HepG2 (cell line): Measurements from ENCODE around the gene PLAGL2. TPM values are rescaled to one million over a fixed set of nuclear protein-coding genes. Genes with fewer than 3 reads are reported as not detected.

Source experiments
- BCL6 ChIP-seq: IDR thresholded peaks from 2 replicates; pipeline ENCODE4 v1.6.1; 2016; ENCODE audit warnings: missing genetic modification reagents, missing compliant biosample characterization
- BRD4 ChIP-seq: sonication (generic); formaldehyde crosslinking; IDR thresholded peaks from 2 replicates; pipeline ENCODE4 v1.4.0; 2020; ENCODE audit warnings: missing genetic modification reagents
- DR1 ChIP-seq: sonication (generic); formaldehyde crosslinking; IDR thresholded peaks from 2 replicates; pipeline ENCODE4 v1.8.0; 2021; ENCODE audit warnings: mild to moderate bottlenecking, missing genetic modification reagents, inconsistent platforms
- IRF9 ChIP-seq: sonication (generic); formaldehyde crosslinking; IDR thresholded peaks from 2 replicates; pipeline ENCODE4 v1.8.0; 2022; ENCODE audit warnings: missing genetic modification reagents, mild to moderate bottlenecking, borderline replicate concordance
- MTF2 ChIP-seq: sonication (generic); formaldehyde crosslinking; IDR thresholded peaks from 2 replicates; pipeline ENCODE4 v1.5.0; 2020; ENCODE audit warnings: missing genetic modification reagents, borderline replicate concordance
- PAXIP1 ChIP-seq: sonication (generic); formaldehyde crosslinking; conservative IDR thresholded peaks from 2 replicates; pipeline ENCODE4 v1.4.0; 2020; ENCODE audit warnings: mild to moderate bottlenecking, missing genetic modification reagents, moderate library complexity
- PBX3 ChIP-seq: sonication (generic); formaldehyde crosslinking; IDR thresholded peaks from 2 replicates; pipeline ENCODE4 v1.8.1; 2023; ENCODE audit warnings: missing genetic modification reagents, inconsistent platforms, borderline replicate concordance
- RFX5 ChIP-seq: IDR thresholded peaks from 2 replicates; pipeline ENCODE4 v1.6.1; 2011; ENCODE audit warnings: low read depth, low read length, improper control_type of control experiment
- SALL1 ChIP-seq: sonication (generic); formaldehyde crosslinking; IDR thresholded peaks from 2 replicates; pipeline ENCODE4 v1.8.0; 2022; ENCODE audit warnings: mild to moderate bottlenecking, missing genetic modification reagents
- SOX5 ChIP-seq: IDR thresholded peaks from 2 replicates; pipeline ENCODE4 v1.6.1; 2016; ENCODE audit warnings: borderline replicate concordance
- TOE1 ChIP-seq: sonication (generic); formaldehyde crosslinking; IDR thresholded peaks from 2 replicates; pipeline ENCODE4 v1.4.0; 2020; ENCODE audit warnings: mild to moderate bottlenecking, missing genetic modification reagents
- TRIM22 ChIP-seq: fragments of 450-650 bp; IDR thresholded peaks from 2 replicates; pipeline ENCODE4 v1.6.1; 2017
- YEATS2 ChIP-seq: sonication (generic); formaldehyde crosslinking; IDR thresholded peaks from 2 replicates; pipeline ENCODE4 v1.4.0; 2020; ENCODE audit warnings: missing genetic modification reagents, borderline replicate concordance
- ZFX ChIP-seq: sonication (generic); formaldehyde crosslinking; IDR thresholded peaks from 2 replicates; pipeline ENCODE4 v1.4.0; 2020; ENCODE audit warnings: mild to moderate bottlenecking, low read depth, missing genetic modification reagents, moderate library complexity
- ZIK1 ChIP-seq: sonication (generic); formaldehyde crosslinking; IDR thresholded peaks from 2 replicates; pipeline ENCODE4 v1.5.0; 2020; ENCODE audit warnings: mild to moderate bottlenecking, low read depth, missing genetic modification reagents, borderline replicate concordance
- ZNF10 ChIP-seq: sonication (generic); formaldehyde crosslinking; IDR thresholded peaks from 2 replicates; pipeline ENCODE4 v1.4.0; 2020; ENCODE audit warnings: mild to moderate bottlenecking, low read depth, missing genetic modification reagents, borderline replicate concordance
- ZNF30 ChIP-seq: sonication (generic); formaldehyde crosslinking; IDR thresholded peaks from 2 replicates; pipeline ENCODE4 v1.5.0; 2020; ENCODE audit warnings: mild to moderate bottlenecking, missing genetic modification reagents
- ZNF354B ChIP-seq: sonication (generic); formaldehyde crosslinking; IDR thresholded peaks from 2 replicates; pipeline ENCODE4 v1.8.0; 2022; ENCODE audit warnings: mild to moderate bottlenecking, missing genetic modification reagents
- ZNF501 ChIP-seq: sonication (generic); formaldehyde crosslinking; IDR thresholded peaks from 2 replicates; pipeline ENCODE4 v1.5.1; 2020; ENCODE audit warnings: mild to moderate bottlenecking, moderate library complexity, missing genetic modification reagents
- ZNF557 ChIP-seq: sonication (generic); formaldehyde crosslinking; IDR thresholded peaks from 2 replicates; pipeline ENCODE4 v1.4.0; 2020; ENCODE audit warnings: missing genetic modification reagents
- ZNF678 ChIP-seq: sonication (generic); formaldehyde crosslinking; IDR thresholded peaks from 2 replicates; pipeline ENCODE4 v1.4.0; 2020; ENCODE audit warnings: mild to moderate bottlenecking, missing genetic modification reagents
- ZNF850 ChIP-seq: sonication (generic); formaldehyde crosslinking; conservative IDR thresholded peaks from 2 replicates; pipeline ENCODE4 v1.9.0; 2021; ENCODE audit warnings: mild to moderate bottlenecking, missing genetic modification reagents
- polyA plus RNA-seq, 8 experiments: library from polyadenylated mRNA; depleted of rRNA in 3 of 8; stranded (reverse) in 7 of 8; unstranded in 1 of 8; fragments of >200 nt; fragmentation: Illumina TruSeq in 4 of 8; extraction: Trizol in 4 of 8; gene quantifications; 2 replicates each; pipeline versions ENCODE4 v1.2.1 to v1.2.3, GENCODE V29; 2011 to 2016; ENCODE audit warnings: low read depth in 4 of 8, missing spikeins in 1 of 8, mixed read lengths in 1 of 8; ENCODE audit not compliant: insufficient read depth in 1 of 8
- total RNA-seq, 5 experiments: library from RNA; depleted of rRNA; stranded (reverse); fragments of >200 nt; fragmentation: Illumina TruSeq; extraction: Trizol; gene quantifications; 2 replicates each; pipeline ENCODE4 v1.2.3, GENCODE V29; 2016; ENCODE audit warnings: low read depth in 1 of 5

PLAGL2 gene
- total and polyA plus RNA-seq, 2 of the 13 experiments (the other 11 are each of a cell fraction or from before 2014, with no cell fraction given), result 15.2 to 15.3 TPM

GRCh38 chr20:32153156-32153665 lies 54.3 kb downstream of the PLAGL2 start (continued):
- TF ChIP-seq ZNF501 (no peak), PBX3 (CRISPR knock-in tag) (no peak), PAXIP1 (CRISPR knock-in tag) (peak; percentile 20; the same call in 1 of the 2 replicates), RFX5 (peak; percentile 25; the same call in 1 of the 2 replicates), ZFX (CRISPR knock-in tag) (0 out of 2 replicates have a peak, but pooled peaks have one; percentile 18), ZIK1 (CRISPR knock-in tag) (no peak), TRIM22 (no peak), IRF9 (CRISPR knock-in tag) (no peak), YEATS2 (CRISPR knock-in tag) (no peak), MTF2 (no peak), ZNF354B (no peak), SALL1 (CRISPR knock-in tag) (peak; percentile 9; the same call in 1 of the 2 replicates), TOE1 (CRISPR knock-in tag) (no peak), ZNF850 (no peak), BRD4 (CRISPR knock-in tag) (no peak), ZNF557 (CRISPR knock-in tag) (no peak), DR1 (no peak), ZNF10 (no peak), BCL6 (CRISPR knock-in tag) (no peak), ZNF678 (CRISPR knock-in tag) (no peak), ZNF30 (no peak), SOX5 (CRISPR knock-in tag) (no peak)
